GM12878 (cell line): ENCODE measurements around the gene C20orf96. TPM values are rescaled to one million over a fixed set of nuclear protein-coding genes. Genes with fewer than 3 reads are reported as not detected.

ENCODE experiments used
- ATAC-seq: fragments of 200-7000 bp; cut with Tn5 transposase; 3 replicates; pipeline ENCODE4 v1.9.1; 2020; ENCODE audit warnings: mild to moderate bottlenecking, moderate library complexity
- BruUV-seq: library from RNA; stranded (reverse); fragments of 400-500 nt; replicated peaks from 2 replicates; lab custom pipeline; 2021; lab: Mats Ljungman, UMichigan
- CTCF ChIA-PET: fragments of 300-600 bp; sonication (Branson Sonifier 250); formaldehyde crosslinking; extraction: SDS; loops from one replicate; lab custom pipeline; 2021; ENCODE audit warnings: inconsistent platforms; lab: Yijun Ruan, JAX
- POLR2A ChIA-PET: fragments of 350-600 bp; formaldehyde crosslinking; extraction: SDS; loops from one replicate; lab custom pipeline; 2021; ENCODE audit warnings: inconsistent platforms; lab: Charles Lee
- RAD21 ChIA-PET: fragments of 300-600 bp; sonication (Branson Sonifier 250); formaldehyde crosslinking; loops from one replicate; lab custom pipeline; 2023; ENCODE audit warnings: antibody characterized with exemption; ENCODE audit not compliant: unreplicated experiment; lab: Charles Lee
- SMC1A ChIA-PET: fragments of 300-600 bp; sonication (Branson Sonifier 250); formaldehyde crosslinking; loops from one replicate; lab custom pipeline; 2023; ENCODE audit not compliant: unreplicated experiment, uncharacterized antibody; lab: Charles Lee
- DNase-seq: peaks from one replicate; pipeline ENCODE4 v3.0.0-alpha.2; 2011; ENCODE audit warnings: low read depth, low spot score
- FAIRE-seq: peaks from 3 replicates; lab custom pipeline; 2011; peaks lifted over from hg19 to GRCh38; lab: Jason Lieb, UNC
- H2AFZ ChIP-seq: 2 replicates; pipeline ENCODE4 v1.6.0; 2011; ENCODE audit warnings: low read depth, low read length, control low read depth; ENCODE audit not compliant: control insufficient read depth
- H3K27ac ChIP-seq: 2 replicates; pipeline ENCODE4 v1.5.1; 2011; ENCODE audit warnings: control low read depth; ENCODE audit not compliant: control insufficient read depth, insufficient read depth
- H3K27me3 ChIP-seq, 2 experiments: replicated peaks in 1 of 2; 2 replicates each; pipeline versions ENCODE4 v1.6.0 to v1.6.1; 2011; ENCODE audit warnings: low read length in 1 of 2; ENCODE audit not compliant: control insufficient read depth in 2 of 2, insufficient read depth in 2 of 2
- H3K36me3 ChIP-seq, 2 experiments: 2 replicates each; pipeline ENCODE4 v1.5.1; 2011; ENCODE audit warnings: low read length in 1 of 2; ENCODE audit not compliant: control insufficient read depth in 2 of 2, insufficient read depth in 2 of 2
- H3K4me1 ChIP-seq: 2 replicates; pipeline ENCODE4 v1.6.1; 2011; ENCODE audit warnings: mild to moderate bottlenecking, low read length, moderate library complexity, mixed read lengths; ENCODE audit not compliant: control insufficient read depth, insufficient read depth
- H3K4me2 ChIP-seq: 2 replicates; pipeline ENCODE4 v1.6.0; 2011; ENCODE audit warnings: control low read depth; ENCODE audit not compliant: control insufficient read depth, insufficient read depth
- H3K4me3 ChIP-seq: fragments of 200-600 bp; sonication (generic); 2 replicates; pipeline ENCODE4 v1.5.1; 2016
- H3K79me2 ChIP-seq: 2 replicates; pipeline ENCODE4 v1.6.0; 2011; ENCODE audit warnings: low read length; ENCODE audit not compliant: control insufficient read depth, insufficient read depth
- H3K9ac ChIP-seq: 2 replicates; pipeline ENCODE4 v1.8.0; 2011; ENCODE audit warnings: low read length, control low read depth, mixed read lengths; ENCODE audit not compliant: control insufficient read depth, insufficient read depth
- H3K9me3 ChIP-seq: replicated peaks from 3 replicates; pipeline ENCODE4 v1.5.1; 2011; ENCODE audit warnings: mild to moderate bottlenecking, low read length; ENCODE audit not compliant: control insufficient read depth, insufficient read depth
- H4K20me1 ChIP-seq: 2 replicates; pipeline ENCODE4 v1.6.0; 2011; ENCODE audit not compliant: control insufficient read depth, insufficient read depth
- HDAC6 ChIP-seq: fragments of 200-600 bp; sonication (generic); IDR thresholded peaks from one replicate; pipeline ENCODE4 v1.8.0; 2017; ENCODE audit warnings: antibody characterized with exemption; ENCODE audit not compliant: unreplicated experiment
- SMAD1 ChIP-seq: fragments of 450-650 bp; IDR thresholded peaks from 2 replicates; pipeline ENCODE4 v1.6.1; 2018; ENCODE audit warnings: mild to moderate bottlenecking, low read depth; ENCODE audit not compliant: partially characterized antibody
- SPI1 ChIP-seq: IDR thresholded peaks from 2 replicates; pipeline ENCODE4 v1.6.1; 2011; ENCODE audit warnings: low read depth, mild to moderate bottlenecking, low read length, moderate library complexity, borderline replicate concordance; ENCODE audit not compliant: insufficient read depth
- ZNF24 ChIP-seq: fragments of 450-650 bp; IDR thresholded peaks from 2 replicates; pipeline ENCODE4 v1.6.1; 2017; ENCODE audit warnings: antibody characterized with exemption, mild to moderate bottlenecking
- WGBS: methylation state at CpG from one replicate; pipeline ENCODE4 v1.1.6; 2016; ENCODE audit warnings: low lambda C conversion rate; ENCODE audit not compliant: insufficient replicate concordance, insufficient coverage; ENCODE audit errors: missing lambda C conversion rate; 5-methylcytosine and 5-hydroxymethylcytosine counted together
- in situ Hi-C: fragments of 300-500 bp; cut with MboI; formaldehyde crosslinking; loops from 9 replicates; pipeline ENCODE4 v1.14.3; 2018; ENCODE audit warnings: mixed read lengths
- intact Hi-C: fragments of 100-400 bp; cut with micrococcal nuclease; formaldehyde crosslinking; loops from one replicate; pipeline ENCODE4 v1.14.2; 2022; ENCODE audit not compliant: unreplicated experiment
- polyA plus RNA-seq, 11 experiments: library from polyadenylated mRNA; depleted of rRNA in 4 of 11; unstranded in 6 of 11; stranded (reverse) in 5 of 11; fragments of >200 nt; fragmentation: Nextera tagmentation in 4 of 11; fragmentation: Illumina TruSeq in 1 of 11; extraction: Ambion mirVana in 4 of 11; extraction: Trizol in 1 of 11; gene quantifications; 1 replicate in 1 of 11; 2 replicates in 10 of 11; pipeline versions ENCODE4 v1.2.1 to v1.2.3, GENCODE V29; 2011 to 2016; ENCODE audit warnings: inconsistent platforms in 2 of 11, missing spikeins in 2 of 11, low read depth in 1 of 11
- total RNA-seq, 4 experiments: library from RNA; depleted of rRNA in 3 of 4; stranded (reverse); fragments of >200 nt in 3 of 4; fragmentation: Illumina TruSeq in 1 of 4; extraction: Trizol in 1 of 4; gene quantifications; 2 replicates each; pipeline versions ENCODE4 v1.2.1 to v1.2.3, GENCODE V29; 2013 to 2021
- TF ChIP-seq, protein P1 (sequence below), 3 experiments: IDR thresholded peaks in 2 of 3; conservative IDR thresholded peaks in 1 of 3; 2 replicates each; pipeline ENCODE4 v1.5.1; 2011; ENCODE audit warnings: low read depth in 3 of 3, low read length in 3 of 3, mild to moderate bottlenecking in 3 of 3, control low read depth in 2 of 3, moderate library complexity in 2 of 3, inconsistent platforms in 1 of 3, mixed read lengths in 1 of 3; ENCODE audit not compliant: control insufficient read depth in 2 of 3, insufficient read depth in 1 of 3; ENCODE audit errors: extremely low read depth in 1 of 3

The C20orf96 gene
- total and polyA plus RNA-seq, 10 of the 15 experiments (the other 5 are each of a cell fraction or from before 2014, with no cell fraction given) = 1.4 to 8.6 (median 5.9) TPM

DNA sequence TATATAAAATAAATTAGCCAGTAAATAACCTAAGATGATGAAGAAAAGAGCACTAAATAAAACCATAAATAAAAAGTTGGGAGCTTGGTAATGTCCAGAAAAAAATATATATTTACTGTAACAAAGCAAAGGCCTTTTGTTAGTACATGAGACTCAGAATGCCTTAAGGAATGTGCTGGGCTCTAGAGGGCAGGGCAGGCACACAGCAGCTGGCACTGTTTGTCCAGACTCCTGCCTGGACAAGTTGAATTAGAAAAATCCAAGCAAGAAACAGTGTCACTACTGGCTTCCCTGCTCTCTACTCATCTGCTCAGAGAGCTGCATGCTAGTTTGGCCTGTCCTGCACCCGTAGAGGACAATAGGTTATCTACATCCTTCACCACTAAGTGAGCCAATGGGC lies 54.7 kb downstream of the C20orf96 start (continued):
- TF ChIP-seq, protein P1, sequence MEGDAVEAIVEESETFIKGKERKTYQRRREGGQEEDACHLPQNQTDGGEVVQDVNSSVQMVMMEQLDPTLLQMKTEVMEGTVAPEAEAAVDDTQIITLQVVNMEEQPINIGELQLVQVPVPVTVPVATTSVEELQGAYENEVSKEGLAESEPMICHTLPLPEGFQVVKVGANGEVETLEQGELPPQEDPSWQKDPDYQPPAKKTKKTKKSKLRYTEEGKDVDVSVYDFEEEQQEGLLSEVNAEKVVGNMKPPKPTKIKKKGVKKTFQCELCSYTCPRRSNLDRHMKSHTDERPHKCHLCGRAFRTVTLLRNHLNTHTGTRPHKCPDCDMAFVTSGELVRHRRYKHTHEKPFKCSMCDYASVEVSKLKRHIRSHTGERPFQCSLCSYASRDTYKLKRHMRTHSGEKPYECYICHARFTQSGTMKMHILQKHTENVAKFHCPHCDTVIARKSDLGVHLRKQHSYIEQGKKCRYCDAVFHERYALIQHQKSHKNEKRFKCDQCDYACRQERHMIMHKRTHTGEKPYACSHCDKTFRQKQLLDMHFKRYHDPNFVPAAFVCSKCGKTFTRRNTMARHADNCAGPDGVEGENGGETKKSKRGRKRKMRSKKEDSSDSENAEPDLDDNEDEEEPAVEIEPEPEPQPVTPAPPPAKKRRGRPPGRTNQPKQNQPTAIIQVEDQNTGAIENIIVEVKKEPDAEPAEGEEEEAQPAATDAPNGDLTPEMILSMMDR (IDR thresholded peaks at IDR 0.05 in 2 of 3, conservative IDR thresholded peaks at IDR 0.05 in 1 of 3; ENCODE audit: control insufficient read depth in 2 of 3, extremely low read depth in 1 of 3, insufficient read depth in 1 of 3, low read depth in 3 of 3, low read length in 3 of 3) = 0 out of 6 replicates have a peak, but pooled peaks of 1 of the 3 experiments have one; percentile 2

DNA sequence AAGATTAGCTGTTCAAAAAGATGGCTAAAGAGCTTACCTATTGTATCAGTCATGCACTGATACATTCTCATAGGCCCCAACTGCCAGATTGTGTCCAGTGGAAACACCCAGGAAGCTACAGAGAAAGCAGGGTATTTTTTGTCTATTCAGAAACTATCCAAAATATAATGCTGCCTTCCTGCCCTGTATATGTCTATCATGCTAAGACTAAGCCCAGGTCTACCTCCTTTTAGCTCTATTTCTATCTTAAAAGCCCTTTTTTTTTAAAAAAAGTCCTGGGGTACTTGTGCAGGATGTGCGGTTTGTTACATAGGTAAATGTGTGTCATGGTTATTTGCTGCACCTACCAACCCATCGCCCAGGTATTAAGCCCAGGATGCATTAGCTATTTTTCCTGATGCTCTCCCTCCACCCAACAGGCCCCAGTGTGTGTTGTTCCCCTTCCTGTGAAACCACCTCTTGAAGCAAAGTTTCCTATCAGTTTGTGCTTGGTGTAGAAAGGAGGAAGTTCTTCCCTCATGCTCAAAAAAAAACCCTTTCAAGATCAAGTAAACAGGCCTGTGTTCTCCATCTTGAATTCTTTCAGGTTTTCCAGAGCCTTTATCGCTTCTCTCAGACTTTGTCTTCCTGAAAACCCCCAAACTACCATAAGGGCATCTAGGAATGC lies 63.0 kb downstream of the C20orf96 start:
- Histone ChIP-seq H3K36me3 (no peaks in the 10 kb centered on the region), H3K27me3 (no peaks in the 10 kb centered on the region), H4K20me1 (no peaks in the 10 kb centered on the region), H3K27ac (no peak overlapping the region), H3K79me2 (no peaks in the 10 kb centered on the region), H3K4me1 (no peaks in the 10 kb centered on the region), H3K9me3 (no peaks in the 10 kb centered on the region), H3K4me2 (no peak overlapping the region), H2AFZ (no peak overlapping the region), H3K4me3 (no peak overlapping the region), H3K9ac (no peak overlapping the region)
- in situ Hi-C loops = no loop called here
- 31% methylated on average over 3 of the region's 3 CpGs for WGBS
- RAD21 ChIA-PET = no interaction called here
- DNase-seq (no peak), ATAC-seq (no peak), FAIRE-seq (no peak)
- SMC1A ChIA-PET = interaction anchor here (0.8 to 0.9 kb wide), 2 partner anchors 10 to 39 kb away, joined by 3 to 4 read pairs; no protein-coding TSS in a partner anchor
- intact Hi-C loops = no loop called here
- no peak for TF ChIP-seq HDAC6
- TF ChIP-seq SPI1 = no peak
- no peak for TF ChIP-seq SMAD1
- TF ChIP-seq ZNF24 = no peak
- no TSS peak for BruUV-seq
- POLR2A ChIA-PET = no interaction called here
- CTCF ChIA-PET = interaction anchor here (0.9 to 2.0 kb wide), 3 partner anchors 14 to 127 kb away, joined by 3 to 11 read pairs (median 7); no protein-coding TSS in a partner anchor
